GM10847 (cell line): ENCODE data around the gene PKP1.

Source experiments
- POLR2A ChIP-seq: IDR thresholded peaks from 2 replicates; pipeline ENCODE4 v1.6.1; 2011; ENCODE audit not compliant: insufficient read length; ENCODE audit errors: extremely low read depth

PKP1 gene

GRCh38 chr1:201282931-201283829, at the start of gene PKP1:
PKP1 (plus strand) TSS chr1:201283506; CDS start chr1:201283703, 197 bp downstream.
- no peak for TF ChIP-seq POLR2A

GRCh38 chr1:201240171-201240570, 43.1 kb upstream of the PKP1 start:
- no peak for TF ChIP-seq POLR2A

GRCh38 chr1:201241736-201242135, 41.6 kb upstream of the PKP1 start:
- no peak for TF ChIP-seq POLR2A

- no peak for TF ChIP-seq POLR2A
Measured at GRCh38 chr1:201245082-201245481, 38.2 kb upstream of the PKP1 start.

- no peak for TF ChIP-seq POLR2A
Measured at GRCh38 chr1:201248721-201249559, 34.4 kb upstream of the PKP1 start.

- TF ChIP-seq POLR2A: no peak
Measured at GRCh38 chr1:201250326-201251011, 32.8 kb upstream of the PKP1 start.

- TF ChIP-seq POLR2A: no peak
Measured at GRCh38 chr1:201251411-201251810, 31.9 kb upstream of the PKP1 start.

- no peak for TF ChIP-seq POLR2A
Measured at GRCh38 chr1:201251851-201252430, 31.4 kb upstream of the PKP1 start.

- no peak for TF ChIP-seq POLR2A
Measured at GRCh38 chr1:201252944-201253371, 30.3 kb upstream of the PKP1 start.

GRCh38 chr1:201253411-201253810, 29.9 kb upstream of the PKP1 start:
- TF ChIP-seq POLR2A: no peak

- TF ChIP-seq POLR2A: no peak
Measured at GRCh38 chr1:201253906-201254624, 29.2 kb upstream of the PKP1 start.

GRCh38 chr1:201254625-201255478, 28.5 kb upstream of the PKP1 start:
- TF ChIP-seq POLR2A: no peak

GRCh38 chr1:201255479-201256362, 27.6 kb upstream of the PKP1 start:
- no peak for TF ChIP-seq POLR2A

- no peak for TF ChIP-seq POLR2A
Measured at GRCh38 chr1:201258763-201259230, 24.5 kb upstream of the PKP1 start.
